Activated naive CD4-positive, alpha-beta T cell treated with anti-CD3 and anti-CD28 coated beads, Interleukin-2, amount 50 U/mL, for 16 hours (primary cell): Measurements from ENCODE around the gene OGFOD2.

Experiments used
- DNase-seq: peaks from one replicate; pipeline ENCODE4 v3.0.0-alpha.2; 2020

Gene OGFOD2

DNA sequence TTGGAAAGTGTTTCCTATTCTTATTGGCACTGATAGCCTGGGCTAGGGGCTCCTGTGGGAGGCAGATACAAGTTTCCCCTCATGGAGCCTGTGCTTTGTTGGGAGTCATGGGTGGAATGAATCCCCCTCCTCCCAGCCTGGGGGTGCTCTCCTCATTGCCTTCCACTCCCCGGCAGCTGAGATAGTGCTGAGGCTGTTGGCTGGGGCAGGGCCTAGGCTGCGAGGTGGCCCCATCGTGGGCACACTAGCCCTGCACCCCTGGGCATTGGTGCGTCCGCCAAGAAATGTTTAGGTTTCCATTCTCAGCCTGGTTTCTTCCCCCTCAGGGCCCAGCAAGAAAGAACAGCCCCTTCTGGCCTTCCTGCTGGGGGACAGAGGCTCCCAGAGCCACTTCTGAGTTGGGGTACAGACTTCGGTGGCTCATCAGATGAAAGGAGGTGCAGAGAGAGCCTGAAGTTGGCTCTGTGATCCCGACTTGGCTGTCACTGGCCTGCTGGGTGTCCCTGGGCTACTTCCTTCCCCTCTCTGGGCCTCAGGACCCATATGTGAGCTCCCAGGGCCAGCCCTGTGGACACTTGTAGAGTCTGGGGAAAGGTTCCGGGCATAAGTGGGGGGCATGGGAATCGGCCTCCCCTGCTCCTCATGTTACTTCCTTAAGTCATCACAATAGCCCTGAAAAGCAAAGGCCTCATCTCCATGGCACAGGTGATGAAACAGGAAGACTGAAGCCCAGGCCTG lies 2.8 kb downstream of the OGFOD2 start:
- DNase-seq: no peak

DNA sequence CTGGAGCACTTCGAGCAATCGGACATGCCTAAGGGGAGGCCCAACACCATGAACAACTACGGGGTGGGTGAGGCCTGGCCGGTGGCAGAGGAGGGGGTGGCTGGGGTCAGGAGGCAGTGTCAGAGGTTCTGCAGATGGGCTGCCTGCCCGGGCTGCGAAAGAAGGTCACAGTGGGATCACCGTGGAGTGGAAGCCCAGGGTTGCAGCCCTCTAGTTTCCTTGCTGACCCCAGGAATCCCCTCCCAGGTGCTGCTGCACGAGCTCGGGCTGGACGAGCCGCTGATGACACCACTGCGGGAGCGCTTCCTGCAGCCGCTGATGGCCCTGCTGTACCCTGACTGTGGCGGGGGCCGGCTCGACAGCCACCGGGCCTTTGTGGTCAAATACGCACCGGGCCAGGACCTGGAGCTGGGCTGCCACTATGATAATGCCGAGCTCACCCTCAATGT lies 3.5 kb downstream of the OGFOD2 start:
- no peak for DNase-seq

DNA sequence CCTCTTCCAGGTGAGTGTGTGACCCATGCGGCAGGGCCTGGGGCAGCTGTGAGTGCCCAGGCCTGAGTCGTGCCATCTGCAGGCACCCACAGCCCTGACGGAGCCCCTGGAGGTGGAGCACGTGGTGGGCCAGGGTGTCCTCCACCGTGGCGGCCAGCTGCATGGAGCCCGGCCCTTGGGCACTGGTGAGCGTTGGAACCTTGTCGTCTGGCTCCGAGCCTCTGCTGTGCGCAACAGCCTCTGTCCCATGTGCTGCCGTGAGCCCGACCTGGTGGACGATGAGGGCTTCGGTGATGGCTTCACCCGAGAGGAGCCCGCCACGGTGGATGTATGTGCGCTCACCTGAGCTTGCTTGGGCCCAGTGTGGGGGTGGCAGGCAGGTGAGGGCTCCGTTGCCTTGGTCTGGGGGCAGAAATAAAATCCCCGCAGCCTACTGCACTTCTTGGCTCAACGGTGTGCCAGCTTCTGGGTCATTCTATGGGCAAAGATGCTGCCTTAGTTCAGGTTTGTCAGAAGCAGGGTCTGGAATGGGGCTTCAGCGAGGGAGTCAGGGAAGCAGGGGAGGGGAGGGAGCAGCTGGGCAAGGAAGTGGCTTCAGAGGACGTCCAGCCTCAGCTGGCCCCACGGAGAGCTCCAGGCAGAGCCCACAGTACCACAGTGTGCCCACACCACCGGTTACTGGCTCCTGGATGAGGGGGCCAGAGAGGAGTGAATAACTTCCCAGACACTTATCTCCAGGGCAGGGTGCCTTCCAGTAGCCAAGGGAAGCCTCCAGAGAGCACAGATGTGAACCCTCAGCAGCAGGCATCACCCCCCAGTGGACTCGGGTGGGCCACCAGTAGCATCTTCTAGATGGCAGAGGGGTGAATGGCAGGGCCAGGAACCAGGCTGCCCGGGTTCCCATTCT lies 4.2 kb downstream of the OGFOD2 start:
- no peak for DNase-seq

DNA sequence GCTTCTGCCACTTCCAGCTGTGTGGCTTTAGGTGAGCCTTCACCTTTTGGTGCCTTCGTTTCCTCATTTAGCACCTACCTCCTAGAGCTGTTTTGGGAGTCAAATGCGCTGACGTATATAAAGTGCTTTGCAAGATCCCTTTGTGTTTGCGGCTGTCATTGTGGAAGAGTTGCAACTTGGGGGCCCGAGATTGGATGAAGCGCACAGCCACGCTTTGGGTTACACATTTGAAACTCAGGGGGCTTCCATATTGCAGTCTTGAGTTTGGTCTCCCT lies 4.8 kb downstream of the OGFOD2 start:
- DNase-seq: no peak

DNA sequence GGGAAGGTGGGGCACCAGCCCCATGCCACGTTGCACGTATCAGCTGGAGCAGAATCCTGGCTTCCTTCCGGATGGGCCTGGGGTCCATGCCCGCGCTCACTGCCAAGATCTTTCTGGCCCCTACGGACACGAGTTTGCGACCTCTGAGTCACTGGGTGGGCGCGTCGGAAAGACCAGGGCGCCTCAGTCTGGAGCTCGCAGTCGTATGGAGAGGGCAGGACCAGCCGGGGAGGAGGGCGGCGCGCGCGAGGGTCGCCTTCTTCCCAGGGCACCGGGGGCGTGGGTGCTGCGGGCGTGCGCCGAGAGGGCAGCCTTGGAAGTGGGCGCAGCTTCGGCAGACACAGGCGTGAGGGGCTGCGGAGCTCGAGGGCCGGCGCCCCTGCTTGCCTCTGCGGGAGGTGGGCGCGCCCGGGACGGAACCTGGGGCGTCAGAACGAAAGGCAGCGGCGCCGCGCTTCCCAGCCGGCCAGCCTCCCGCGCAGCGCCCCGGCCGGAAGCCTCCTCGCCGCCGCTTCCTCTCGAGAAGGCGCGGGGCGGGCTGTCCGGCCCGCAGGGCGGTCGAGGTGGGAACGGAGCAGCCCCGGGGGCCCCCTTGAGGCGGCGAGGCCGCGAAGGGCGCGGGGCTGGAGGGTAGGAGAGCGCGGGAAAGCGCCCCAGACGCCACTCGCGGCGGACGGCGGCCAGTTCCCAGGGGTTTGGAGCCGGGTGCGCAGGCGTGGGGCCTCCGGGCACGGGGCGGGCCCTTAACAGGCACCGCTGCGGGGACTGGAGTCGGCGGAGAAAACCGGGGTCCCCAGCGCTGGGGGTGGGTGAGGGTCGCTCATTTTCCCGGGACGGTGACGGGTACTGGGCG lies 5.4 kb downstream of the OGFOD2 start, which contains the start of gene ARL6IP4:
TSS of gene ARL6IP4 (plus strand) at position 499 of the 853 bp plus-strand sequence. CDS start 459 bp downstream, outside the sequence.
- DNase-seq: peak; percentile 69

DNA sequence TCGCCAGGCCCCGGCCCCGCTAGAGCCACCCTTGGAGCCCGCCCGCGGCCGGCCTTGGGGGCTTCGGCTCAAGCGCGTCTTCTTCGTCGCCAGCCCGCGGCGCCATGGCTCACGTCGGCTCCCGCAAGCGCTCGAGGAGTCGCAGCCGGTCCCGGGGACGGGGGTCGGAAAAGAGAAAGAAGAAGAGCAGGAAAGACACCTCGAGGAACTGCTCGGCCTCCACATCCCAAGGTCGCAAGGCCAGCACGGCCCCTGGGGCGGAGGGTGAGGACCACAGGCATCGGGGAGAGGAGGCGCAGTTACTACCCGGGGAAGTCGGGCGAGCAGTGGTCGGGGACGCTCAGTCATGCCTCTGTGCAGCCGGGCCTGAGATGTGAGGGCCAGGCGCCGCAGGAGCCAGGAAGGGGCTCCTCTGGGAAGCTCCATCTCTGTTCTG lies 6.0 kb downstream of the OGFOD2 start:
- no peak for DNase-seq

DNA sequence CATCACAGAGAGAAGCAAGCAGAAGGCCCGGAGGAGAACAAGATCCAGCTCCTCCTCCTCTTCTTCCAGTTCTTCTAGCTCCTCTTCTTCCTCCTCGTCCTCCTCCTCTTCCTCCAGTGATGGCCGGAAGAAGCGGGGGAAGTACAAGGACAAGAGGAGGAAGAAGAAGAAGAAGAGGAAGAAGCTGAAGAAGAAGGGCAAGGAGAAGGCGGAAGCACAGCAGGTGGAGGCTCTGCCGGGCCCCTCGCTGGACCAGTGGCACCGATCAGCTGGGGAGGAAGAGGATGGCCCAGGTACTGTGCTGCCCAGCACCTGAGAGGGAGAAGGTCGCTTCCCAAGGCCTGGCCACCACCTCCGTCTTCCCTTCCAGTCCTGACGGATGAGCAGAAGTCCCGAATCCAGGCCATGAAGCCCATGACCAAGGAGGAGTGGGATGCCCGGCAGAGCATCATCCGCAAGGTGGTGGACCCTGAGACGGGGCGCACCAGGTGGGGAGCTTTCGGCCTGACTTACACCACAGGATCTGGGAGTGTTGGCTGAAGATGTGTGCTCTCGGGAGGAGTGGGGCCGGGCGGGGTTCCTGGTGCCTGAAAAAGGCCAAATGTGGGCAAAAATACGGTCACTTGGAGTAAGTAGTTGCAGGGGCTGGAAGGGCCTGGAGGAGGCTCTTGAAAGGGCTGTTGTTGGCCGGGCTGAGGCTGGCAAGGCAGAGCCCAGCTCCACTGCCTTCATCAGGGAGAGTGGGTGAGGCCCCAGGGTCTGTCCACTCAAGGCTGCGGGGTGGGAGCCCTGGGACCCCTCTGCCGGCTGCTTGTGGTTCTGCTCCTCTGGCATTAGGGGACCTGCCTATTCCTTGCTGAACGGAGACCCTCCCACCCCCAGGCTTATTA lies 6.8 kb downstream of the OGFOD2 start:
- no peak for DNase-seq

DNA sequence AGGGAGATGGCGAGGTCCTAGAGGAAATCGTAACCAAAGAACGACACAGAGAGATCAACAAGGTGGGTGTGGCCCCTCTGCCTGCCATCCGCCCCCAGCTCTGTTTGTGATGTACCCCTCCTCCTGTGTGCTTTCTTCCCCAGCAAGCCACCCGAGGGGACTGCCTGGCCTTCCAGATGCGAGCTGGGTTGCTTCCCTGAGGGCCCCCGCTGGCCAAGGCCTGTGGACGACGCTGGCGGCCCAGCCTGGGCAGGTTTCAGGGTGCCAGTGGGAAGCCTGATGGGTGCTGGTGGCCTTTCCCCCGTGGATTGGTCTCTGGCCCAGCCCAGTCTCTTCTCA lies 7.4 kb downstream of the OGFOD2 start:
- no peak for DNase-seq

DNA sequence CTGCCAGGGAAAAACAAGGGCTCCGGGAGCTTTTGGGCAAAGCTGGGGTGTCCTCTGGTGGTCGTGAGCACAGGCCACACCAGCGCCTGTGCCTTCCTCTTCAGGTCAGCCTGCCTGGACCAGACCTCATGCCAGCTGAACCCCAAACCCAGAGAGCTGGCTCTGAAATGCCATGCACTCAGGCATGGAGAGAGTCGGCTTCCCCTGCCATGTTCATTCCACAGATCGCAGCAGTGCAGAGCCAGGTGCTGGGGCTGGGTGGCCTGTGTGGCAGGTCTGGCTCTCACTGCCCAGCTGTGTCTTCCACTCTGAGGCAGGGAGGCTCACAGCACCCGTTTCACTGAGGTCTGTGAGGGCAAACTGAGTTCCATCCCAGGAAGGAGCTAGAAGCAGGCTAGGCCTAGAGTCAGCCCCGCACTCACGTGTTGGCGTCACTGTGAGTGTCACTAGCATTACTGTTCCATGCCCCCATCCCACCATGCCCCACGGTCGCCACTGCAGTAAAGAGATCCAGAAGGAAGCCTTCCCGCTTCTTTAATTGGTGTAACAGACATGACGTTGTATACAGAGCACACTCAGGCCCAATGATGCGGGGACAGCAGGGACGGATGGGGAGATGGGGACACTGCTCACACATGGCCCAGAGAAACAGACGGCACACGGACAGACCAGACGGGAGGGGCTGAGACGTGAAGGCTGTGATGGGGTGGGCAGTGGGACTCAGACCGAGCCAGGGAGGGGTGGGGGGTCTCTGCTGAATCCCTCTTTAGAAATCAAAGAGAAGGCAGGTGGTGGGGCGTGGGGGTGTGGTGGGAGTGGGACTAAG lies 8.1 kb downstream of the OGFOD2 start:
- DNase-seq: no peak

DNA sequence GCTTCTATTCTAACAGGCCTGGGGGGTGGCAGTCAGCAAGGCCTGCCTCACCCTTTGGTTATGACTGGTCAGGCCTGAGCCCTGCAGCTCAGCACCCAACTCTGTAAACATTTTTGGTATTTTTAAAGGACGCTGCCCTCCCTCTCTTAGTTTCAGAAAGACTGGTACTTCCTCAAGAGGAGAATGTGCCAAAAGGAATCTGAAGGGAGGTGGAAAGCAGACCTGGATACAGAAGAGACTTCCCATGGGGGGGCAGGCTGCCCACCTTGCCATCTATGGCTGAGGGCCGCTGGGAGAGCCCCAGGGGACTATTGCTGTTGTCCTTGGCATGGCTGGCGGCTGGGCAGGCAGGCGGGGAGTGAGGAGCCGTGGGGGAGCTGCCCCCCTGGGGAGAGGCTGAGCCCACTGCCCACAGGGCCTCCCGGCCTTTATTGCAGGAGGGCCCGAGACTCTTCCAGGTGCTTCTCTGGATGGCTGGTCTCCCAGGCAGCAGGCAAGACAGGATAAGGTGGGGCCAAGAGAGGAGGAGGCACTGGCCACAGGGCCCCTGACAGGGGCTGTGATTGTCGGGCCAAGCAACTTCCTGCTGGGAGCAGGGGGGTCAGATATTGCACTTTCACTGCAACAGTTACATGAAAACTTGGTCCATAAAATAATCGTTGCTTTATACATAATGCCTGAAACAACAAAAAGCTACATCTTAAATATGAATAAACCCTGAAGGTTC lies 8.9 kb downstream of the OGFOD2 start:
- no peak for DNase-seq

DNA sequence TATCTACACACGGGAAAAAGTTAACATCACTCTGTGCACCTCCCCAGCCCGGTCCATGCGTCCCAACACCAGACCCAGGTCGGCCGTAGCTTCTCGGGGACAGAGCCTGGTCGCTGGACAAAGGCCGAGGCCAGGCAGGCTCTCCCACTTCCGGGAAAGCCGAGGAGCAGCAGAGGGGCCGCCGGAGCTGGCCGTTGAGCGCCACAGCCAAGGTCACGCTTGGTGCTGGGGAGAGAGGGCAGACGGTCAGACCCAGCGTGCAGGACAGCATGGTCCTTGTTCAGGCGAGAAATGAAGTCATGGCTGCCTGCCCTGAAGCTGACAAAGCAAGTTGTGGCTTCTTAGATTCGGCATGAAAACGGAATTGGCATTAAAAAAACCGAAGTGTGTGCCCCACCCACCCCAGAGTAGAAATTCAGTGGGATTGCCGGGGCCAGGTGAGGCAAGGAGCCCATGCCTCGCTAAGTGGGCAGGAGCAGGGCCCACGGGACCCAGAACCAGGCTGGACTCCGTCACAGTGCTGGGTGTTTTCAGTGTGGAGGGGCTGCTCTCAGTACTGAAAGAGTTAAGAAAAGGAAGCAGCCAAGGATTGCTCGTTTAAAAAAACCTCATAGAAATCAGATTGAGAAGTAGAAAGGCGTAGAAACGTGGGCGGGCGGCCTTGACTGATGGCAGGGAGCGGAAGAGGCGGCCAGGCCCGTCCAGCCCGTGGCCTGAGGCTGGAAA lies 9.7 kb downstream of the OGFOD2 start:
- DNase-seq: no peak

DNA sequence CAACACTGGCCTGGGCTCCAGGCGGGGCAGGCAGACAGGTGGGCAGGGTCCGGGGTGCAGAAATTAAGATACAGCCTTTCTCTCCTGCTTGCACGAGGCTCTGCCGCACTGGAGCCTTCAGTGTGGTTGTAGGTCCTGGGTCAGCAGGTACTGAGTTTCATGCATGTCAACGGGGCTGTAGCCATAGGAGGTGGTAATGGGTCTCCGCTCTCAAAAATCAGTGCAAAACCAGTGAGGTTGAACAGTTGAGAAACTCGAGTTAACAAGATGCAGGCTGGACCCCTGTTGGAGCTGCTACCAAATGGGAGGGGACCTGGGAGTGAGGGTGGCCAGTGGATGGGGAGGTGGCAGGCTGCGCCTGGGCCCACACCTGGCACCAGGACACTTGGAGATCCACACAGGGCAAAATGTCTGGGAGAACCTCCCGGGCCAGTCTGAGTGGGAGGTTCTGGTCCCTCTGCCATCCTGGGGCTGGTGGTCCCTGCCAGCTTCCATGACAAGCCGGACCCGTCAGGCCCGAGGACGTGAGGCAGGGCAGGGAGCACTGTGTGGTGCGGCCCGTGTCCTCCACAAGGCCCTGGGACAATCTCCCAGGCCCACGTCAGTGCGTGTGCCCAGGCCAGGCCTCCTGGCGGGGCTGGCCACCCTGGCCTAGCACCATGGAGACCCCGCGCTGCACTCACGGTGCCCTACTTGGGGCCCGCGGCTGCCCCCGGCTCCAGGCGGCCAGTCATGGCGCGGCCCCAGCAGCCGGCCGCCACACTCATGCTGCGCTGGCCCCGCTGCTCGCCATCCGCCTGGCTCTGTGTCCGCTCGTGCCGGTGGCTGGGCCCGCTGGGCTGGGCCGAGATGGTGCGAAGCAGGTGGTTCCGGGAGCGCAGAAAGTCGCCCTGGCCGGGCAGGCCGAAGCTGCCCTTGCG lies 10.6 kb downstream of the OGFOD2 start:
- DNase-seq: no peak

DNA sequence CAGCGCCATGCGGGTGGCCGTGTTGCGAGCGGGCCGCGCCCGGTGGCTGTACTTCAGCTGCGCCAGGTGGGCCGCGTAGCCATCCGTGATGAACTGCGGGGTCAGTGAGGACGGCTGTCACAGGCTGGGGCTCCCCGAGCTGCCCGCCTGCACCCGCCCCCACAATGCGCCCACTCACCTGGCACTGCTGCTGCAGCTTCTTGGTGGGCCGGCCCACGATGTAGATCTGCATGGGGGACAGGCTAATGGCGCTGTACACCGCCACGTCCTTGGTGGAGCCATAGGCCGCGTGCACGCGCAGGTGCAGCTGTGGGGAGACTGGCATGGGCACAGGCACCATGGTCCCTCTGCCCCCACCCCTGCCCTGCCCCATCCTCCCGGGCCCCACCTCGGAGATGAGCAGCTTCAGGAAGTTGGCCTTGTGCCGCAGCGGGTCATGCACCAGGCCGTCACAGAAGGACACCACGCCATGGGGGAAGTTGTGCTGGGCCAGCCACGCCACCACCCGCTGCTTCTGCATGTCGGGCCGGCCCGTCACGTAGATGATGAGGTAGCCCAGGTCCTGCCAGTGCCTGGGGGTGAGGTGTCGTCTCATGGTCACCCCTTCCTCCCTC lies 11.3 kb downstream of the OGFOD2 start:
- DNase-seq: no peak

DNA sequence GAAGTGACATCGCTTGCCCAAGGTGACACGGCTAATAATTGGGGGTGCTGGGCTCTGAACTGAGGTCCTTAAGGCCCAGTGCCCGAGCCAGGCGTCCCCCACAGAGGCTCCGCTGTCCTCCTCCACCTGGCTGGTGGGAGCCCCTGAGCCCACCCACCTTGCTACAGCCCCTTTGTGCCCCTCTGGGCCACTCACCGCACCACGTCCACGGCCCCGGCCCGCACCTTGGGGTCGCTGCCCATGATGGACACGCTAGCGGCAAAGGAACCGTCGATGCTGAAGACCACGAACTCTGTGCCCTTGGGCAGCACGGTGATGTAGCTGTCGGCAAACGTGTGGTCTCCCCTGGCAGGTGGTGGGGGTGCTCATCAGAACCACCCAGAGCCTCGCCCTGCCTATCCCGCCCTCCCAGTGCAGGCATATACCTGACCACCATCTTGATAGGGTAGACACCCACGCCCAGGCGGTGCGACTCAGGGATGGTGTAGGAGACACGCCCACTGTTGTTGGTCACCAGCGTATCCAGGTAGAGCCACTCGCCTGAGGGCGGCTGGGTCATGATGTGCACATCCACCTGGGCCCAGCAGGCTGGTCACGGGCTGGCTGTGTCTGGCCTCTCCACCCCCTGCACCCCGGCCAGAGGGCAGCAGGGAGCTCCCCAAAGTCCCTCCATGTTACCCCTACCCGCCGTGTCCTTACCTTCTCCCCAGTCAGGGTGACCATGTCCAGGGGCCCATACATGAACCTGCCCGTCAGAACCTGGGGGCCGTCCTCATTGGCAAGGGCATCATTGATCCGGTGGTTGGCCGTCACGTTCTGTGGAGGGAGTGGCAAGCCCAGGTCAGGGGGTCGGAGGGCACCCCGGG lies 12.3 kb downstream of the OGFOD2 start:
- DNase-seq: no peak

DNA sequence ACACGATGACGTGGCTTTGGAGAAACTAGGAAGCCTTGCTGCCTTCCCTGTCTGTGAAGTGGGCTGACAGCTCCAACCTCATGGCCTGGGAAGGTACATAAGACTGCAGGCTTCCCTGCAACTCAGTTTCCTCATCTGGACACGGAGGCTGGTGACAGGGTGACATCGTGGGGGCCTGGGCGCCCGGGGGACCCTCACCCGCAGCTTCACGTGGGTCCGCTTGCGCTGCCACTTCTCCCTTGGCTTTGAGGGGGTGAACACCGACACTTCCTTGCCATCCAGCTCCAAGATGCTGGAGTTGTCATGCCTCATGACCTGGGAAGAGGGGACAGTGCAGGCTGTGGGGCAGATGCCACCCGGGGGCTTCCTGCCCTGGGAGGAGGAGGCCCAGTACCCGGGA lies 13.0 kb downstream of the OGFOD2 start:
- DNase-seq: no peak

DNA sequence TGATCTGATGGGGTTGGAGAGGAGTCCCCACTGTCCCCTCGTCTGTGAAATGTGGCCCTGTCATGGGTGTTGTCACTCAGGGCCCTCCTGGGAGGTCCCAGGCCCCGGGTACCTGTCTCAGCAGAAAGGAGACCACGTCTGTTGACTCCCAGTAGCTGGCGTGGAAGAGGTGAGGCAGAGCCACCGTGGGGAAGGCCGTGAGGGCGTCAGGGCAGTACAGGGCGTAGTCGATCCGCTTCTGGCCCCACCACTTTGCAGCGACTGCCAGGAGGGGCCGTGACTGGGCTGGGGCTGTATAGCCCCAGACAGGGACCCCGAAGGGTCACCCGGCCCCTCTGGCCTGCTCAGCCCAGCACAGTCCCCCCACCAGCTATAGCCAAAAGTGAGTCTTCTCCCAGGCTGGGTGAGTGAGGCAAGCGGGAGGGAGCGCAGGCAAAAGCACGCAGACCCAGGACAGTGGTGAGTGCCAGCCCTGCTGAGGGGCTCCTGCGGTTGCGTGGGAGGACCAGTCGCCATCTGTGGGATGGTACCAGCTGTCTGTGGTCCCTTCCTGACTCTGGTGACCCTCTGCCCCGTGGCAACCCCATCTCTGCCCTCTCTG lies 13.7 kb downstream of the OGFOD2 start:
- DNase-seq: no peak
